Measurements from ENCODE around the gene WSCD1.

Gene WSCD1

DNA sequence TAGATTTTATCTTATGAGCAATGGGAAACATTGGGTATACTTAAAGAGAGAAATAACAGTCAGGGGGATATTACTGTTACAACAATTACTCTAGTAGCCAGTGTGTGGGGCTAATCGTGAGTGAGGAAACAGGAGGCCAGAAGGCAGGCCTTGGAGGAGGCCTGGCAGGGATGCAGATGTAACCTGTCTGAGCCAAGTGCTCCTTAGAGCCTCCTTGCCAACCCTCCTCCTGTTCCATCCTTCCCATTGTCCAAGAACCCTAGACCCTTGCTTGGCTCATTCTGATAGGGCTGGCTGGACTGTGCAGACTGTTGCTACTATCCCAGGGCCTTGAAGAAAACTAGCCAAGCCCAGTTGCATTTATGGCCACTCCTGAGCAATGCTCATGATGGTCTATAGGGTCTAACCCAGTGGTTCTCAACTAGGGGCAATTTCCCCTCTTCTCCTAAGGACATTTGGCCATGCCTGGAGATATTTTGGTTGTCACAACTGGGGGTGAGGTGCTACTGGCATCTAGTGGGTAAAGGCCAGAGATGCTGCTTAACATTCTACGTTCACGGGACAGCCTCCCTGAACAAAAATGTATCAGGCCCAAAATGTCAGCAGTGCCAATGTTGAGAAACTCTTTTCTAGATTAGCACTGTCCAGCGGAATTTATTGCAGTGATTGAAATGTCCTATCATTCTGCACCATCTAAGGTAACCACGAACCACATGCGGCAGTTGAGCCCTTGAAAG lies 24.4 kb upstream of the WSCD1 start:
- no peak for DNase-seq (ENCODE audit: low read depth)
- no peak overlapping the region for H3K4me3 ChIP-seq (ENCODE audit: low read depth, low read length)
- TF ChIP-seq, protein P1, sequence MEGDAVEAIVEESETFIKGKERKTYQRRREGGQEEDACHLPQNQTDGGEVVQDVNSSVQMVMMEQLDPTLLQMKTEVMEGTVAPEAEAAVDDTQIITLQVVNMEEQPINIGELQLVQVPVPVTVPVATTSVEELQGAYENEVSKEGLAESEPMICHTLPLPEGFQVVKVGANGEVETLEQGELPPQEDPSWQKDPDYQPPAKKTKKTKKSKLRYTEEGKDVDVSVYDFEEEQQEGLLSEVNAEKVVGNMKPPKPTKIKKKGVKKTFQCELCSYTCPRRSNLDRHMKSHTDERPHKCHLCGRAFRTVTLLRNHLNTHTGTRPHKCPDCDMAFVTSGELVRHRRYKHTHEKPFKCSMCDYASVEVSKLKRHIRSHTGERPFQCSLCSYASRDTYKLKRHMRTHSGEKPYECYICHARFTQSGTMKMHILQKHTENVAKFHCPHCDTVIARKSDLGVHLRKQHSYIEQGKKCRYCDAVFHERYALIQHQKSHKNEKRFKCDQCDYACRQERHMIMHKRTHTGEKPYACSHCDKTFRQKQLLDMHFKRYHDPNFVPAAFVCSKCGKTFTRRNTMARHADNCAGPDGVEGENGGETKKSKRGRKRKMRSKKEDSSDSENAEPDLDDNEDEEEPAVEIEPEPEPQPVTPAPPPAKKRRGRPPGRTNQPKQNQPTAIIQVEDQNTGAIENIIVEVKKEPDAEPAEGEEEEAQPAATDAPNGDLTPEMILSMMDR (IDR thresholded peaks at IDR 0.05; ENCODE audit: insufficient read depth, low read depth, low read length, missing control alignments) = peak; percentile 3

DNA sequence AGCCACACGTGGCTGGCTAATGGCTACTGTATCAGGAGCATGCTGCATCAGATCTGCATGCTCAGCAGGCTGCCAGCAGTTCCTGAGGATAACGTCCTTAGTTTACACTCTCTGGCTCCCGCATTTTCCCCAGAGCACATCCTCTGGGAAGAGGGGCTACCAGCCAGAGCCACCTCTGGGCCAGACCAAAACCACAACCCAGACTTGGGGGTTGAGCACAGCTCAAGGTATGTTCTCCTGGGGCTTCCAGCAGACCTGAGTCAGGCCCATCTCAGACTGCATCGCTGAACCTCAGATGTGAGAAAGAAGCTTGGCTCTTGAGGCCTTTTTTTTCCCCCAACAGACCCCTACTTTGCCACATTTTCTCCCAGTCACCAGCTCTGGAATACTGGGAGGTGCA lies 23.7 kb upstream of the WSCD1 start:
- DNase-seq (ENCODE audit: low read depth) = no peak
- H3K4me3 ChIP-seq (ENCODE audit: low read depth, low read length) = no peak overlapping the region
- TF ChIP-seq, protein P1 (IDR thresholded peaks at IDR 0.05; ENCODE audit: insufficient read depth, low read depth, low read length, missing control alignments) = no peak

- TF ChIP-seq, protein P1 (IDR thresholded peaks at IDR 0.05; ENCODE audit: insufficient read depth, low read depth, low read length, missing control alignments) = no peak
- DNase-seq (ENCODE audit: low read depth) = no peak
- H3K4me3 ChIP-seq (ENCODE audit: low read depth, low read length) = no peak overlapping the region
These were observed 23.2 kb upstream of the WSCD1 start for GRCh38 chr17:6046931-6047330.

- no peak for DNase-seq (ENCODE audit: low read depth)
- no peak overlapping the region for H3K4me3 ChIP-seq (ENCODE audit: low read depth, low read length)
These were observed 22.2 kb upstream of the WSCD1 start for GRCh38 chr17:6047966-6048365.

GRCh38 chr17:6048486-6048885 lies 21.7 kb upstream of the WSCD1 start:
- H3K4me3 ChIP-seq (ENCODE audit: low read depth, low read length) = no peak overlapping the region
- TF ChIP-seq, protein P1 (IDR thresholded peaks at IDR 0.05; ENCODE audit: insufficient read depth, low read depth, low read length, missing control alignments) = no peak
- DNase-seq (ENCODE audit: low read depth) = no peak

More at GRCh38 chr17:6047966-6048365, 22.2 kb upstream of the WSCD1 start:
- TF ChIP-seq, protein P1 (IDR thresholded peaks at IDR 0.05; ENCODE audit: insufficient read depth, low read depth, low read length, missing control alignments) = no peak

- H3K4me3 ChIP-seq (ENCODE audit: low read depth, low read length) = no peak overlapping the region
- TF ChIP-seq, protein P1 (IDR thresholded peaks at IDR 0.05; ENCODE audit: insufficient read depth, low read depth, low read length, missing control alignments) = no peak
- DNase-seq (ENCODE audit: low read depth) = no peak
These were observed 17.3 kb upstream of the WSCD1 start for GRCh38 chr17:6052926-6053325.

DNA sequence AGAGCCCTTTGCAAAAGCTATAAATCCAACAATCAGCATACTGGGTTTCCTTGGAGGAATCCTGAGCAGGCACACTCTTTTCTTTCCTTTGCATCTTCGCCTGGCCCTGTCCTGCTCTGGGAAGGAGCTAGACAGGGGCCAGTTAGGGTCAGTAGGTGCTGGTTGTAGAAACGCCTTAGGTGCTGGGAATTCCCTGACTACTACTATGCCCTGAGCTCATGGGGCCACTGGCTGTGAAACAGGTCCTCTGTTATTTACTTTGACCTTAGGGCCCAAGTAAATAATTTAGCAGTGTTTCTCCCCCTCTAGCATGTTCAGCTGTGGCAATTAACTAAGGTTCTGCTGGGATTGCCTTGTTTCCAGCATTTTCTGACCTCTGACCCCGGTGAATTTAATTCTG lies 15.8 kb upstream of the WSCD1 start:
- TF ChIP-seq, protein P1 (IDR thresholded peaks at IDR 0.05; ENCODE audit: insufficient read depth, low read depth, low read length, missing control alignments) = no peak
- no peak overlapping the region for H3K4me3 ChIP-seq (ENCODE audit: low read depth, low read length)
- DNase-seq (ENCODE audit: low read depth) = no peak
